HG03457 (cell line): ENCODE results near the gene PCBP3.
"Not testable (repeated sequence)": the region's sequence is repeated elsewhere in the genome, so short reads cannot be mapped to it uniquely, and the experiment has no call there.

Source experiments
- ATAC-seq: cut with Tn5 transposase; IDR thresholded peaks from one replicate; pipeline ENCODE4 v1.9.1; 2021; ENCODE audit warnings: moderate number of reproducible peaks; ENCODE audit not compliant: unreplicated experiment

Gene PCBP3

GRCh38 chr21:45634511-45635183 lies 8.9 kb upstream of the PCBP3 start:
- ATAC-seq = no peak

GRCh38 chr21:45635271-45636151 lies 8.0 kb upstream of the PCBP3 start:
- no peak for ATAC-seq

DNA sequence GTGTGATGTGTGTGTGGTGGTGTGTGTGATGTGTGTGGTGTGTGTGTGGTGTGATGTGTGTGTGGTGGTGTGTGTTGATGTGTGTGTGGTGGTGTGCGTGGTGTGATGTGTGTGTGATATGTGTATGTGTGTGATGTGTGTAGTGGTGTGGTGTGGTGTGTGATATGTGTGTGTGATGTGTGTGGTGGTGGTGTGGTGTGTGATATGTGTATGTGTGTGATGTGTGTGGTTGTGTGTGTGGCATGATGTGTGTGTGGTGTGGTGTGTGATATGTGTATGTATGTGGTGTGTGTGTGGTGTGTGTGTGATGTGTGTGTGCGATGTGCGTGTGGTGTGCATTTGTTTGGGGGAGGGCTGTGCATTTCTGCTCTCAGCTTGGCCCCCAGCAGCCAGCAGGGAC lies 7.1 kb upstream of the PCBP3 start:
- no peak for ATAC-seq

GRCh38 chr21:45636951-45637646 lies 6.4 kb upstream of the PCBP3 start:
- ATAC-seq = no peak

DNA sequence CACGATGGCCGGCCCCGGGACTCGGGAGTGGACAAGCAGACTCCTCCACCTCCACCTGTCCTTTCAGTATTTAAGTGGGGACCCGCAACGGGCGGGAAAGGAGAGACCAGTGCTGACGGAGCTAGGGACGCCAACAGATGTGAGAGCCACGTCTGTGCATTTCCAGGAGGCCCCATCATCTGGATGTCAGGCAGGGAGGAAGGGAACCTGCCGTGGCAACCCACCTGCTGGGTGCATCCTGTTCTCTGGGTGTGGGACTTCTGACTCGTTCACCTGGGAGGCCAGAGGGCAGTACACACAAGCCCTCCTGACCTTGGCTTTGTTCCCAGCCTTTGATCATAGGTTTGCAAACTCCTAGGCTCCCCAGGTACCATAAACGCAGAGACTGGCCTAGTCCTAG lies 5.6 kb upstream of the PCBP3 start:
- no peak for ATAC-seq

DNA sequence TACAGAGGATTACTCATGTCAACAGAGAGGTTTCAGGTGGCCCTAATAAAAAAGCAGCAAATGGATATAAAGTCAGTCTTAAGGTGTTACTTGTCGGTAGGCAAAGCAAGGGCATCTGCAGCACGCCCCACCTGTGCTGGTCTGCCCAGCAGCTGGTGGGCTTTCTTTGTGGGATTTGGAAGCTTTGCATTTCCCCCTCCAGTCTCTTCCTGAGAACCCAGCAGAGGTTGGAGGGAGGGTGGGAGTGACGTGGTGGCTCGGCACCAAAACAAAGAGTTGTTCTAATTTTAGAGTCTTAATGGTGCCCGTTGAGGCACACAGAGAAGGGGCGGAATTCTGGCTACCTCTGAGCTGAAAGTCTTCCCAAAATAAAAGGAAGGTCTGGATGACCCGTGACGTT lies 4.8 kb upstream of the PCBP3 start:
- no peak for ATAC-seq

GRCh38 chr21:45639206-45640000 lies 4.1 kb upstream of the PCBP3 start:
- ATAC-seq = no peak

- ATAC-seq = no peak
These were observed 3.3 kb upstream of the PCBP3 start for GRCh38 chr21:45640001-45640887.

GRCh38 chr21:45640888-45641479 lies 2.5 kb upstream of the PCBP3 start:
- ATAC-seq = no peak

GRCh38 chr21:45641480-45642035 lies 2.0 kb upstream of the PCBP3 start:
- no peak for ATAC-seq

- no peak for ATAC-seq
These were observed 1.3 kb upstream of the PCBP3 start for GRCh38 chr21:45642122-45642813.

GRCh38 chr21:45644041-45644906 lies 749 bp downstream of the PCBP3 start:
- ATAC-seq = no peak

DNA sequence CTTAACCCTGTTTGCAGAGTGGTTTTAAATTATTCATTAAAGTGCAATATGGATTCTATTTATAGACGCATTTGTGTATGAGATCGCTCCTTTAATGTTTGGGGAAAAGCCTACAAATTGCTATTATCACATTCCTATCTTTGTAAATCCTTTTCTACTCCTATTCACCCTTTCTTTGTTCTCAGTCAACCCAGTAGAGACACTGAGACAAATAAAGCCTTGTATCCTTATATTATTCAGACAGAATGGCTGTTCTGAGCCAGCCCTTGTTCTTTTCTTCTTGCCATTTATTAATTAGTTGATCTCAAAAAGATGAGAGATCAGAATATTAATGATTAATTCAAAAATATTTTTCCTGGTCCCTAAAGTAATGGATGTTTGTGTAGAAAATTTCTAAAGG lies 8.4 kb downstream of the PCBP3 start:
- ATAC-seq = no peak

- ATAC-seq = no peak
These were observed 11.6 kb downstream of the PCBP3 start for GRCh38 chr21:45655124-45655523.

DNA sequence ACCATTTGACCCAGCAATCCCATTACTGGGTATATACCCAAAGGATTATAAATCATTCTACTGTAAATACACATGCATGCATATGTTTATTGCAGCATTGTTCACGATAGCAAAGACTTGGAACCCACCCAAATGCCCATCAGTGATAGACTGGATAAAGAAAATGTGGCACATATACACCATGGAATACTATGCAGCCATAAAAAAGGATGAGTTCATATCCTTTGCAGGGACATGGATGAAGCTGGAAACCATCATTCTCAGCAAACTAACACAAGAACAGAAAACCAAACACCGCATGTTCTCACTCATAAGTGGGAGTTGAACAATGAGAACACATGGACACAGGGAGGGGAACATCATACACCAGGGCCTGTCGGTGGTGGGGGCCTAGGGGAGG lies 12.6 kb downstream of the PCBP3 start:
- not testable (repeated sequence) for ATAC-seq

GRCh38 chr21:45661913-45662622 lies 18.5 kb downstream of the PCBP3 start:
- not testable (repeated sequence) for ATAC-seq

DNA sequence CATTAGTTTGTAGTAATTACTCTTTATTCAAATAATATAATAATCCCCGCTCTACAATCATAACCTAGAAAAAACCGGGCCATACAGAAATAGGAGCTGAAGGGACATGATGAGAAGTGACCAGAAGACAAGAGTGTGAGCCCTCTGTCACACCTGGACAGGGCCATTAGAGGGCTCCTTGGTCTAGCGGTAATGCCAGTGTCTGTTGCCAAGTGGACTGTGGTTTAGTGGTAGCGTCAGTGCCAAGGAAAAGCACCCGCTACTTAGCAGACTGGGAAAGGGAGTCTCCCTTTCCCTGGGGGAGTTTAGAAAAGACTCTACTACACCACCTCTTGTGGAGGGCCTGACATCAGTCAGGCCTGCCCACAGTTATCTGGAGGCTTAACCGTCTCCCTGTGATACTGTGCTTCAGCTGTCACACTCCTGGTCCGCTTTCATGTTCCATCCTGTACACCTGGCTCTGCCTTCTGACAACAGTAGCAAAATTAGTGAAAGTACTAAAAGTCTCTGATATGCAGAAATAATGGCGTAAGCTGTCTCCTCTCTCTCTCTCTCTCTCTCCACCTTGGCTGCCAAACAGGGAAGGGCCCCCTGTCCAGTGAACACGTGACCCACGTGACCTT lies 19.2 kb downstream of the PCBP3 start:
- not testable (repeated sequence) for ATAC-seq
